Activated CD4-positive, alpha-beta T cell treated with anti-CD3 and anti-CD28 coated beads for 48 hours (primary cell): ENCODE results near the gene JMJD1C.
A peak's percentile ranks its signal among the peaks of the same experiment; 100 is the strongest.

Experiments
- DNase-seq: peaks from one replicate; pipeline ENCODE4 v3.0.0-alpha.2; 2020

JMJD1C gene

DNA sequence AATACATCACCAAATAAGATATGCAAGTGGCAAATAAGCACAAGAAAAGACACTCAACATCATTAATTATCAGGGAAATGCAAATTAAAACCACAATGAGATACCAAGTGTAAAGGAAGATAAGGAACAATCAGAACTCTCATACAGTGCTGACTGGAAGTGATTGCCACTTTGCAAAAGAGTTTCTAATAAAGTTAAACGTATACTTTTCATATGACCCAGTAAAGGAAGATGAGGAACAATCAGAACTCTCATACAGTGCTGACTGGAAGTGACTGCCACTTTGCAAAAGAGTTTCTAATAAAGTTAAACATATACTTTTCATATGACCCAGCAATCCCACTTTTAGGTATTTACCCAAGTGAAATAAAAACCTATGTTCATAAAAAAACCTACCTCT is 12.2 kb upstream of the JMJD1C start:
- no peak for DNase-seq

DNA sequence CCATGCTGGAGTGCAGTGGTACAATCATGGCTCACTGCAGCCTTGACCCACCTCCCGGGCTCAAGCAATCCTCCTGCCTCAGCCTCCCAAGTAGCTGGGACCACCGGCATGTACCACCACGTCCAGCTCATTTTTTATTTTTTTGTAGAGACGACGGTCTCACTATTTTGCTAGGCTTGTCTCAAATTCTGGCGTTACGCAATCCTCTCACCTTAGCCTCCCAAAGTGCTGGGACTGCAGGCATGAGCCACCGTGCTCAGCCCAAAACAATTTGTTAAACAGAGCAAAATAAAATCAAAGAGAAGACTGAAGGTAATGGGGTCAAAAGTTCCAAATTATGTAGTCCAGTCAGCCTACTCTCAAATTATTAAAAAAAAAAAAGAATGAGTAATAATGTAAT is 8.7 kb upstream of the JMJD1C start:
- no peak for DNase-seq

DNA sequence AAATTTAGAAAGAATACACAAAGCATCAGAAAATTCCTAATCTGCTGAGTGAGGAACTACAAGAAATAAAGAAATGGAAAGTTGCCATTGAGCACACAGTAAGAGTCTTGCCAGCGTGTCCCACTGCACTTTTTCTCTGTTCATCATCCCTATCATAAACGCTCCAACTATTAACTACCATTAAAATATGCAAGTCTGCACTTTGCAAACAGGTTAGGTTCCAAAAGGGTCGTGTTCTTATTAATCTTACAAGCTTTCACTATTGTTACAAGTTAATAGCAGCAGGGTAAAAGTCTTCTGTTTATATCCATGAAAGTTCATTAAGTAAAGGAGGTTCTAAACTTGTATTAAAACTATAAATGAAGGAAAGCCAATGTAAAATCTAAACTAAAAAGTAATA is 5.2 kb upstream of the JMJD1C start:
- no peak for DNase-seq

GRCh38 chr10:63468947-63469346 is 3.2 kb upstream of the JMJD1C start:
- no peak for DNase-seq

GRCh38 chr10:63467841-63468240 is 2.1 kb upstream of the JMJD1C start:
- DNase-seq, result no peak

- DNase-seq, result peak; percentile 48
Observed at GRCh38 chr10:63466144-63466935, 563 bp upstream of the JMJD1C start.

GRCh38 chr10:63464402-63465292 is 1.1 kb downstream of the JMJD1C start:
- DNase-seq, result no peak

- DNase-seq, result no peak
Observed at GRCh38 chr10:63462442-63462841, 3.3 kb downstream of the JMJD1C start.

- DNase-seq, result no peak
Observed at GRCh38 chr10:63458177-63458576, 7.6 kb downstream of the JMJD1C start.

GRCh38 chr10:63457594-63457993 is 8.2 kb downstream of the JMJD1C start:
- no peak for DNase-seq

- DNase-seq, result no peak
Observed at GRCh38 chr10:63456437-63457210, 9.2 kb downstream of the JMJD1C start.

- DNase-seq, result no peak
Observed at GRCh38 chr10:63455507-63455906, 10.3 kb downstream of the JMJD1C start.

GRCh38 chr10:63454631-63455030 is 11.1 kb downstream of the JMJD1C start:
- DNase-seq, result no peak

- no peak for DNase-seq
Observed at GRCh38 chr10:63452524-63452923, 13.3 kb downstream of the JMJD1C start.

- no peak for DNase-seq
Observed at GRCh38 chr10:63446716-63447440, 18.9 kb downstream of the JMJD1C start.

- no peak for DNase-seq
Observed at GRCh38 chr10:63441404-63441803, 24.4 kb downstream of the JMJD1C start.

DNA sequence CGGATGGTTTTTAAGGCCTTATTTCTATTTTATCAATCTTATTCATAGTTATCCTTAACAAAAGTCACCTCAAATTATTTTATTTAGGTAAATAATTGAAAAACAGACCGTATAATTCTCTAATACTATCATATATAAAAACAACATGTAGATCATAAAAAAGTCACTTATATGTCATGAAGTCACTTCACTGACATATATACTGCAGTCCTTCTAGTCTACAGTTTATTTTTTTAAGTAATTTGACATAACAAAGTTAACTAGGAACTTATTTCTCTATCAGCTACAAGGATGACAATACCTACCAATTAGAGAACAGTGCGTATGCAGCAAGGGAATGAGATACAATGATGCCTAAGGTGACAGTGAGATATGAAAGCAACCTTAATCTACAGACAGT is 26.2 kb downstream of the JMJD1C start:
- DNase-seq, result no peak

DNA sequence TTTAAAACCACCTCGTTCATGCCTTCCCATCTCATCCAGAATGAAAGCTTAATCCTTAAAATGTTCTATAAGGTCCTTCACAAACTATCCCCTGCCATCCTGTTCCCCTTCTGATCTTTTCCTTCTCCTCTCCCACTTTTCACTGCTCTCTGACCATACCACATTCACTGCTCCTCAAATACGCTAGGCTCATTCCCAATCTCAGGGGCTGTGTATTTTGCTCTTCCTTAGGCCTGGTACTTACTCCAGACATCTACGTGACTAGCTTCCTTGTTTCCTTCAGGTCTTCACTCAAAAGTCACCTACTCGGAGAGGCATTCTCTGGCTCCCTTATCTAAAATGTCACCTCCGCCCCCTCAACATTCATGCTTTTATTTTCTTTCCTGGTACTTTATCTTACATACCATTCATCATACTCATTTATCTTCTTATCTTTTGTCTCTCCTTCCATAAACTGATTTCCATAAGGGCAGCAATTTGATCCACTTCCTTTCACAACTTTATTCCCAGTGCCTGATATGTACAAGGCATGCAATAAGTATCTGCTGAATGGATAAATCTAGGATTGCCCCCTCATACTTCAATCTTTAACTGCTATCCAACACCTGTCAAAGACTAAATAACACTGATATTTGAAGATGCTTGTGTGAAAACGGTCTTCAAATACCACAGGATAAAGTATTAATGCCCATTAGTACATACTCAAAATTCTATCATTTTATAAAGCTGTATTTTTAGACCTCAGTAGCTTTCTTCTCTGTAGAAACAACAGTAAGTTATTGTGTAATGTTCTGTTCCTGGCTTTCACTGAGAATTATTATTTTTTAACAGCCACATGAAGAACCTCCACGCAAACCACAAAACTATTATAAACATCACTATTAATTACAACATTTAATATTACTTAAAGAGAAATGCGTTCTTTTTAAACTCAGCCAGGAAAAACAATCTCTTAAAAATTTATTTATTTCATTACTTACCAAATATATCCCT is 27.0 kb downstream of the JMJD1C start:
- DNase-seq, result no peak

DNA sequence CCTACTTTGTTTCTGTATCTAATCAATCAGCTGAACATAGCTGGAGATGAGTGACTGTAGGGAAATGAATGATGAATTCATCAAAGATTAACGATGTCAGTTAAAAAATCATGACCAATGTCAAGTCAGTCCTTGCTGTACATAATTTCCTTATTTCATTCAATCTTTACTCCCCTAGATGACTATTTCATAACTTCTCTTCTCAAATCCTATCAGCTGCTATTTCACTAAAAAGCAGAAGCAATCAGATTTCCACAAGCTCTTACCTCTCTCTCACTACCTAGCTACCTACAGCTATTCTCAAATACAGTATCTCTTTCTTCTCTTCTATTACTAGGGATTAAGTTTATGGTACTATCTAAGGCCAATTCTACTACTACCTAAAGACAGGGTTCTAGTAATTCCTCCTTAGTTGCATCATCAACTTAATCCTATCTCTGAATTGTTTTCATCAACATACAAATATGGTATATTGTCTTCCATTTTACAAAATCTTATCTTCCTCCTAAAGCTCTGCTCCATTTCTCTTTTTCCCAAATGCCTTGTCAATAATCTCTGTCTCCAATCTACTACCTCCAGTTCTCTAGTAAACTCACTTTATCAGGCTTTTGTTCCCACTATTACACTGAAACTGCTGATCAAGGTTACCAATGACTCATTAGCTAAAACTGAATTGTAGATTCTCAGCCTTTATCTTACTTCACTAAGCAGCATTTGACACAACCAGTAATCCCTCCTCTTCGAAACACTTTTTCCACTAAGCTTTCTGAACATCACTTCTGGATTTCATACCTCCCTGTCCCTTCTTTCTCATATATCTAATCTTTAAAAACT is 28.4 kb downstream of the JMJD1C start:
- no peak for DNase-seq

DNA sequence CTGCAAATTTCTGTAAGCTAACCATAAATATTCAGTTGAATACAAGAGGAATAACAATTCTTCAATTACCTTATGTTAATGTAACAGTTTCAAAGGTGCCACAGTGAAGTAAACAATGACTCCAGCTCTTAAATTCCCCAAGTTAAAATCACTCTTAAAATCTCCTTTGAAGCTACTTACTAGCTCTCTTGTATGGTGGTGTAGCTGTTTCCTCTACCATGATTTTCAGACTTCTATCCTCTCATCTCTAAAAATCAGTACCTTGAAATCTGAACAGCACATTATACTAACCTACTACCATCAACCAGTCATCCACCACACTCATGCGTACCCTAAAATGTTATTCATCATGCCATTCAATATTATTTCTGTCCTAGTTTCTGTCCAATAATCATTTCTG is 29.6 kb downstream of the JMJD1C start:
- no peak for DNase-seq
